HEK293T (cell line): Measurements from ENCODE around the gene FZD7.
A peak's percentile ranks its signal among the peaks of the same experiment; 100 is the strongest.

Experiments used
- CTCF ChIA-PET: fragments of 350-600 bp; formaldehyde crosslinking; extraction: SDS; loops from one replicate; lab custom pipeline; 2021; ENCODE audit warnings: antibody characterized with exemption, inconsistent platforms; lab: Yijun Ruan, JAX
- POLR2A ChIA-PET: fragments of 350-600 bp; formaldehyde crosslinking; extraction: SDS; loops from one replicate; lab custom pipeline; 2020; ENCODE audit warnings: antibody characterized with exemption, inconsistent platforms; lab: Yijun Ruan, JAX
- DNase-seq: peaks from one replicate; pipeline ENCODE4 v3.0.0; 2012; ENCODE audit warnings: mixed read lengths; ENCODE audit errors: extremely low spot score
- ARNT ChIP-seq: fragments of 450-650 bp; IDR thresholded peaks from 2 replicates; pipeline ENCODE4 v1.6.1; 2017; ENCODE audit warnings: mild to moderate bottlenecking
- BHLHE40 ChIP-seq: fragments of 450-650 bp; IDR thresholded peaks from 2 replicates; pipeline ENCODE4 v1.6.1; 2016; ENCODE audit warnings: mild to moderate bottlenecking, moderate library complexity, borderline replicate concordance
- CTBP1 ChIP-seq: fragments of 450-650 bp; IDR thresholded peaks from 2 replicates; pipeline ENCODE4 v1.6.1; 2016; ENCODE audit warnings: borderline replicate concordance
- ELF4 ChIP-seq: fragments of 450-650 bp; IDR thresholded peaks from 2 replicates; pipeline ENCODE4 v1.6.1; 2017; ENCODE audit warnings: antibody characterized with exemption
- FOXA1 ChIP-seq: fragments of 450-650 bp; IDR thresholded peaks from 2 replicates; pipeline ENCODE4 v1.6.1; 2016; ENCODE audit warnings: mild to moderate bottlenecking
- FOXK2 ChIP-seq: fragments of 450-650 bp; IDR thresholded peaks from 2 replicates; pipeline ENCODE4 v1.6.1; 2016; ENCODE audit warnings: mild to moderate bottlenecking
- FOXM1 ChIP-seq: fragments of 450-650 bp; IDR thresholded peaks from 2 replicates; pipeline ENCODE4 v1.6.1; 2017; ENCODE audit warnings: mild to moderate bottlenecking, borderline replicate concordance
- HDGF ChIP-seq: fragments of 450-650 bp; IDR thresholded peaks from 2 replicates; pipeline ENCODE4 v1.6.1; 2017; ENCODE audit warnings: antibody characterized with exemption, borderline replicate concordance
- L3MBTL2 ChIP-seq: fragments of 450-650 bp; conservative IDR thresholded peaks from 2 replicates; pipeline ENCODE4 v1.6.1; 2016; ENCODE audit warnings: mild to moderate bottlenecking
- LEF1 ChIP-seq: fragments of 450-650 bp; IDR thresholded peaks from 2 replicates; pipeline ENCODE4 v1.6.1; 2017; ENCODE audit warnings: mild to moderate bottlenecking, borderline replicate concordance
- NFRKB ChIP-seq: fragments of 450-650 bp; IDR thresholded peaks from 2 replicates; pipeline ENCODE4 v1.6.1; 2016; ENCODE audit warnings: mild to moderate bottlenecking, moderate library complexity
- SP1 ChIP-seq: fragments of 450-650 bp; IDR thresholded peaks from 2 replicates; pipeline ENCODE4 v1.6.1; 2017
- SUZ12 ChIP-seq: fragments of 450-650 bp; IDR thresholded peaks from 2 replicates; pipeline ENCODE4 v1.6.1; 2016; ENCODE audit warnings: mild to moderate bottlenecking
- TARDBP ChIP-seq: fragments of 450-650 bp; IDR thresholded peaks from 2 replicates; pipeline ENCODE4 v1.6.1; 2016
- ZNF384 ChIP-seq: fragments of 450-650 bp; IDR thresholded peaks from 2 replicates; pipeline ENCODE4 v1.6.1; 2016
- TF ChIP-seq, protein P1 (sequence below): fragments of 450-650 bp; IDR thresholded peaks from 2 replicates; pipeline ENCODE4 v1.6.1; 2016

FZD7 gene

DNA sequence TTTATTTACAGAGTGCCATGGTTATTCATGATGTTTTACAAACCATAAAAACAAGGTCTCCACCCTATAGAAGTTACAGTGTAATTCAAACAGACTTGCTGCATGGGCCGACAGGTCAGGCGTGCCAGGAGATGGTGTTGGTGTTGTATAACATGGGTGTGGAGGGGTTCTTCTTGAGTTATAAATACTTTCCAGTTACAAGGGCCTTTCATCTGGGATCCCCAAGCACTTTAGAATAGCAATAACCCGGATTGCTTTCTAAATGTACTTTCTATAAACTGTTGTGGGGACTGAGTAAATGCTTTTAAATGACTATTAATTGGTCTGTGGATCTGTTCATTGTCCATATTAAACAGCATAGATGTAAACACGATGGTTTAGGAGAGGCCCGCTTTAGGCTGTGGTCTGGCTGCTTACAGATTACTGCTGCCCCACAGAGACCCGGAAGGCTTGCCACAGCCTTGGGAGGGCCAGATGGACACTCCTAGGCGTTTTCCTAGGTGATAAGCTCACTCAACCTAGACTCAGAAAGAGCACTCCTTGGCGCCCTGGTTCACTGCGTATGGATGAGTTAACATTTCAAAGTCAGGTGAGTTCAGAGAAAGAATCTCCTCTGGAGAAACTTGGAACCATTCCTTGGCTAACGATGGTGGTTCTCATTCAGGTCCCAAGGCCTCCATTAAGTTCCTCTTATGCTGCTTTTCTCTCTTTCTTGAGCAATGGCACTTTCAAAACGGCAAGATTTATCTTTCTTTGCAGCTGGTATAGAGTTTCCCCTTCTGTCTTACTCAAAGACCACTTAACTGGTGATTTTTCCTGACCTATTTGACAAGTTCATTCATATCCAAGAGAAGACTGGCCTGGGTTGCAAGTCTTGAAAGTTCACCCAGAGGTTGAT, 35.8 kb downstream of the FZD7 start:
- POLR2A ChIA-PET = no interaction called here
- DNase-seq = no peak
- TF ChIP-seq ELF4 (no peak), CTBP1 (no peak), FOXA1 (no peak), L3MBTL2 (no peak), LEF1 (no peak), HDGF (no peak), NFRKB (no peak)
- CTCF ChIA-PET = interaction anchor here (0.6 to 0.7 kb wide), 2 partner anchors 92 to 1365 kb away, joined by 3 to 4 read pairs; no protein-coding TSS in a partner anchor

DNA sequence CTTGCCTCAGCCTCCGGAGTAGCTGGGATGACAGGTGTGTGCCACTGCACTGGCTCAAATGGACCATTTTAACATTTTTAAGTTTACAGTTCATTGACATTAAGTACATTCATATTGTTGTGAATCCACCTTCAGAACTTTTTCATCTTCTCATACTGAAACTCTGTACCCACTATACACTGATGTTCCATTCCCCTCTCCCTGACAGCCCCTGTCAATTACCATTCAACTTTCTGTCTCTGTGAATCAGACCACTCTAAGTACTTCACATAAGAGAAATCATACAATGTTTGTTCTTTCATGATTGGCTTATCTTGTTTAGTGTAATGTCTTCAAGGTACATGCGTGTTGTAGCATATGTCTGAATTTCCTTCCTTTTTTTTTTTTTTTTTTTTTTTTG, 37.5 kb downstream of the FZD7 start:
- POLR2A ChIA-PET = no interaction called here
- CTCF ChIA-PET = no interaction called here
- no peak for DNase-seq
- TF ChIP-seq ZNF384 = no peak
- TF ChIP-seq TARDBP = no peak
- TF ChIP-seq FOXA1 = no peak
- no peak for TF ChIP-seq SUZ12
- no peak for TF ChIP-seq L3MBTL2
- TF ChIP-seq ARNT = no peak
- TF ChIP-seq LEF1 = no peak
- no peak for TF ChIP-seq FOXM1
- TF ChIP-seq SP1 = no peak
- TF ChIP-seq ELF4 = no peak
- TF ChIP-seq HDGF = no peak
- TF ChIP-seq FOXK2 = no peak
- TF ChIP-seq BHLHE40 = no peak
- TF ChIP-seq NFRKB = no peak
- TF ChIP-seq, protein P1, sequence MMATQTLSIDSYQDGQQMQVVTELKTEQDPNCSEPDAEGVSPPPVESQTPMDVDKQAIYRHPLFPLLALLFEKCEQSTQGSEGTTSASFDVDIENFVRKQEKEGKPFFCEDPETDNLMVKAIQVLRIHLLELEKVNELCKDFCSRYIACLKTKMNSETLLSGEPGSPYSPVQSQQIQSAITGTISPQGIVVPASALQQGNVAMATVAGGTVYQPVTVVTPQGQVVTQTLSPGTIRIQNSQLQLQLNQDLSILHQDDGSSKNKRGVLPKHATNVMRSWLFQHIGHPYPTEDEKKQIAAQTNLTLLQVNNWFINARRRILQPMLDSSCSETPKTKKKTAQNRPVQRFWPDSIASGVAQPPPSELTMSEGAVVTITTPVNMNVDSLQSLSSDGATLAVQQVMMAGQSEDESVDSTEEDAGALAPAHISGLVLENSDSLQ = no peak
- no peak for TF ChIP-seq CTBP1

DNA sequence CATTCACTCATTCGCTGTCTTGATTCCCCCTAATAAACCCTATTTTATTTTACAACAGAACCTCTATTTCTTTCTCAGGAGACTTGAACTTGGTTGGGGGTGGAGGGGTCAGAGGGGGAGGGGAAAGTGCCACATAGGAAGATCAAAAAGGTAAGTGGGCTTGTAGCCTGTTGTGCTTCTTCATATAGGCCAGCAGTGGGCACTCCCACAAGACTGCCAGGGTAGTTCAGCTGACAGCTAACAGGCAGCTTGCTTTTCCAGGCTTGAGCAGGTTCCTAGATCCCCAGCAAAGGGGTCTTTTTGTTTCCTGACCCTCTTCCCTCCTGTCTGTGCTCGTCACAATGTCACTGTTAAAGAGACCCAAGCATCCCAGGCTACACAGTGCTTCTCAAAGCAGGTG, 38.6 kb downstream of the FZD7 start:
- TF ChIP-seq ZNF384 (no peak), LEF1 (no peak), FOXK2 (no peak), ARNT (no peak), TARDBP (no peak), NFRKB (no peak), FOXA1 (no peak), L3MBTL2 (no peak), BHLHE40 (no peak), SUZ12 (no peak), CTBP1 (no peak)
- peak; percentile 42 for DNase-seq
- CTCF ChIA-PET = interaction anchor here (1.0 kb wide), 1 partner anchor 8 kb away, joined by 3 read pairs; no protein-coding TSS in a partner anchor
- POLR2A ChIA-PET = no interaction called here

DNA sequence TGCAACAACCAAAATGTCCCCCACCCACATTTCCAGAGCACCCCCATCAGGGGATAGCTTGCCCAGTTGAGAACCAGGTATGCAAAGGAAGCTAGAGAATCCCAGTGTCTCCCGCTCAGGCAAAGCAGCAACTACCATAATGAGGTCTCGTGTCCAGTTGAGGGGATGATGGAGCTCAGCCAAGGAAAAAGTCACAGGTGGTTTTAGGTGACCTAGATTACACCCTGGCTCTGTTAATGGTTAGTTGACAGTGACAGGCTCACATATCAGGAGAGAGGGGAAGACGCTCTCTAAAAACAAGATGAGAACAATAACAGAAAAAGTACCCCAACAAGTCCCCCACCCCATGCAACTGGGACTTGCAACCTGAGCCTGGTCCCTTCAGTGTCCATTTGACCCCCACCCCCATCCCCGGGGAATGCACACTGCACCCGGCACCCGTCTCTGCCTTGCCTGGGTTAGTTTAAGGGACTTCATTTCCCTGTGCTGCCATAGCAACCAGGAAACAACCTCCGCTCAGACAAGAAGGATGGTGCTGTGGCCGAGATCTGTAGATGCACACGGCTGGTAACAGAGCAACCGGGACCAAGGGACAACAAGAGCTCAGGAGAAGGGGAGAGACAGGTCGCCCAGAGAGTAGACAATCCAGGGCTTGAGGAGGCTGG, 39.2 kb downstream of the FZD7 start, which contains the start of gene KIAA2012:
Gene KIAA2012 (plus strand): TSS at position 519 of the 665 bp plus-strand sequence. CDS start 373 bp downstream, outside the sequence.
- TF ChIP-seq NFRKB (no peak), LEF1 (no peak), SUZ12 (no peak), FOXK2 (no peak), HDGF (no peak), FOXA1 (no peak), FOXM1 (no peak), BHLHE40 (no peak), ARNT (no peak), TARDBP (no peak), ZNF384 (no peak), L3MBTL2 (no peak), SP1 (no peak)
- TF ChIP-seq, protein P1 = no peak
- ChIA-PET CTCF (interaction anchor here (1.0 to 1.2 kb wide), 2 partner anchors 9 to 14 kb away, joined by 3 to 5 read pairs; no protein-coding TSS in a partner anchor), POLR2A (no interaction called here)
- DNase-seq = no peak

DNA sequence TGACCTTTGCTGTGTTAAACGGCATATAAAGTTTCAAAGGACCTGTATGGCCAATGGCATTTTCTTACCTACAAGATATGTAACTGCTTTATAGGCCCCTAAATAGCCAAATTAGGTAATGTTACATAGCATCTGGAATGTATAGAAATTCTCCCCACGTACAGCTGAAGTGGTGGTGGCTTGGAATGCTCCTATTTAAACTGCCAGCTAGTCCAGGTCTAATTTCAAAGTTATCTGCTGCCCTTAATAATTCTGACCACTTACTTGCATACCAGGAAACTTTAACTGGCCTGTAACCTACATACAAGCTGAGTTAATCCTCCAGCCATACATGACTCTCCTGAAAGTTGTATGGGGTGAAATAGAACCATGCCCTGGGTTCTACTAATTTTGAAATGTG, 40.7 kb downstream of the FZD7 start:
- ChIA-PET POLR2A (no interaction called here), CTCF (no interaction called here)
- no peak for DNase-seq
- TF ChIP-seq NFRKB = no peak

DNA sequence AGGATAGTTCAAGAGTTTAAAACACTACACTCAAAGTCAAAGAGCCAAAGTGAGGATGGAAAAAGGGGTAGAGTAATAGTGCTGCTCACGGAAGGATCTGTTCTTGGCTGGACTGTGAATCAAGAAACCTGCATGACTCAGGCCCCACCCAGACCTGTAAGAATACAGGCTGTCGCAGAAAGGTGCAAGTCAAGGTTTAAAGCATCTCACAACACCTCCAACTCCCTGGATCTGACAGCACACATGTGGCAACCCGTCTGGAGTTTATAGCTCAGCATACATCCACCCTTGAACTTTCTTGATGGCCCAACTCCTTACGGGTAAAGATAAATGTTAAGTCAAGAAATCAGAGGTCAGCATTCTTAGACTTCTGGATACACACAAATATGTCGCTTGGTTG, 45.7 kb downstream of the FZD7 start:
- no peak for DNase-seq
- ChIA-PET POLR2A (no interaction called here), CTCF (no interaction called here)
- TF ChIP-seq SP1 (no peak), ELF4 (no peak), HDGF (no peak), CTBP1 (no peak), NFRKB (no peak), LEF1 (no peak), TARDBP (no peak), FOXK2 (no peak), L3MBTL2 (no peak), ZNF384 (no peak), FOXM1 (no peak), BHLHE40 (no peak), ARNT (no peak), SUZ12 (no peak), FOXA1 (no peak)
- TF ChIP-seq, protein P1 = no peak
